ENCODE results near the gene TBC1D22A.

GRCh38 chr22:47132428-47132825 is 370.0 kb downstream of the TBC1D22A start:
- no peak for TF ChIP-seq CTCF (IDR thresholded peaks at IDR 0.05)
- no peak for TF ChIP-seq POLR2A (IDR thresholded peaks at IDR 0.05)

Data from gastroesophageal sphincter (tissue), 3 donors.